BE2C (cell line): ENCODE measurements around the gene TRIM3.

Experiments used
- DNase-seq: peaks from one replicate; pipeline ENCODE4 v3.0.0-alpha.2; 2020
- H3K27me3 ChIP-seq: fragments of 250-450 bp; sonication (Bioruptor Pico); 2 replicates; pipeline ENCODE4 v1.5.1; 2020; ENCODE audit warnings: mild to moderate bottlenecking
- H3K36me3 ChIP-seq: fragments of 250-450 bp; sonication (Bioruptor Pico); 2 replicates; pipeline ENCODE4 v1.5.1; 2020; ENCODE audit warnings: mild to moderate bottlenecking
- H3K4me1 ChIP-seq: fragments of 250-450 bp; sonication (Bioruptor Pico); 2 replicates; pipeline ENCODE4 v1.5.1; 2020
- H3K4me3 ChIP-seq: 2 replicates; pipeline ENCODE4 v1.5.1; 2011; ENCODE audit warnings: low read depth, low read length
- H3K9me3 ChIP-seq: fragments of 250-450 bp; sonication (Bioruptor Pico); 2 replicates; pipeline ENCODE4 v1.5.1; 2020
- TF ChIP-seq, protein P1 (sequence below): IDR thresholded peaks from 2 replicates; pipeline ENCODE4 v1.5.1; 2012; ENCODE audit warnings: mild to moderate bottlenecking, low read depth, low read length

The TRIM3 gene

DNA sequence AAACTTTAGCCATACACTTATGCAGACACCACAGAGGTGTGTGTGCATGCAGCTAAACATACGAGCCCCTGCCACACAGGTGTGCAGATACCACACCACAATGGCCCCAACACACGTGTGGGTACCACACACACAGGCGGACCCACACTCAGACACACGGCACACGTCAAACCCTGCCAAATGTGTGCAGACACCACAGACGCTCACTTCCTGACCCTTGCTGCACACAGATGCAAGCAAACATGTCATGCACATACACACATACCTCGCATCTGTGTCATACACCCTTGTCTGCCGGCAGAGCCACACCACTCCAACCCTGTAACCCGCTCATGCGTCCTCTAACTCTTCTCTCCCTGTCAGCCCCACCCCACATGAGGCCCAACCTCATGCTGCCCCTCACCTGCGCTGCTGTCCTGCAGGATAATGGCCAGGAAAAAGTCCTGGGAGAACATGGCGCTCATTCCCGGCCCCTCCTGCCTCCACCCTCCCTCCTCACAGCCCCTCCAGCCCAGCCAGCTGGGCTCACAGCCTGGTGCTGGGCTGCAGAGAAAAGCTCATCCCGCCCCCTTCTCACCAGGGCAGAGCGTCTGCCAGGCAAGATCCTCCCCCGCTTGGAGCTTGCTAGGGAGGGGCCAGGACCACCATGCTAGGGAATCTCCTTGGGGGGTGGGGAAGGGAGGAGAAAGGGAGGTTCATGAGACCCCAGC lies 69.2 kb downstream of the TRIM3 start:
- H3K9me3 ChIP-seq: no peaks in the 10 kb centered on the region
- H3K36me3 ChIP-seq: no peaks in the 10 kb centered on the region
- no peak overlapping the region for H3K4me3 ChIP-seq
- DNase-seq: no peak
- no peaks in the 10 kb centered on the region for H3K4me1 ChIP-seq
- TF ChIP-seq, protein P1, sequence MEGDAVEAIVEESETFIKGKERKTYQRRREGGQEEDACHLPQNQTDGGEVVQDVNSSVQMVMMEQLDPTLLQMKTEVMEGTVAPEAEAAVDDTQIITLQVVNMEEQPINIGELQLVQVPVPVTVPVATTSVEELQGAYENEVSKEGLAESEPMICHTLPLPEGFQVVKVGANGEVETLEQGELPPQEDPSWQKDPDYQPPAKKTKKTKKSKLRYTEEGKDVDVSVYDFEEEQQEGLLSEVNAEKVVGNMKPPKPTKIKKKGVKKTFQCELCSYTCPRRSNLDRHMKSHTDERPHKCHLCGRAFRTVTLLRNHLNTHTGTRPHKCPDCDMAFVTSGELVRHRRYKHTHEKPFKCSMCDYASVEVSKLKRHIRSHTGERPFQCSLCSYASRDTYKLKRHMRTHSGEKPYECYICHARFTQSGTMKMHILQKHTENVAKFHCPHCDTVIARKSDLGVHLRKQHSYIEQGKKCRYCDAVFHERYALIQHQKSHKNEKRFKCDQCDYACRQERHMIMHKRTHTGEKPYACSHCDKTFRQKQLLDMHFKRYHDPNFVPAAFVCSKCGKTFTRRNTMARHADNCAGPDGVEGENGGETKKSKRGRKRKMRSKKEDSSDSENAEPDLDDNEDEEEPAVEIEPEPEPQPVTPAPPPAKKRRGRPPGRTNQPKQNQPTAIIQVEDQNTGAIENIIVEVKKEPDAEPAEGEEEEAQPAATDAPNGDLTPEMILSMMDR: no peak
- no peaks in the 10 kb centered on the region for H3K27me3 ChIP-seq

DNA sequence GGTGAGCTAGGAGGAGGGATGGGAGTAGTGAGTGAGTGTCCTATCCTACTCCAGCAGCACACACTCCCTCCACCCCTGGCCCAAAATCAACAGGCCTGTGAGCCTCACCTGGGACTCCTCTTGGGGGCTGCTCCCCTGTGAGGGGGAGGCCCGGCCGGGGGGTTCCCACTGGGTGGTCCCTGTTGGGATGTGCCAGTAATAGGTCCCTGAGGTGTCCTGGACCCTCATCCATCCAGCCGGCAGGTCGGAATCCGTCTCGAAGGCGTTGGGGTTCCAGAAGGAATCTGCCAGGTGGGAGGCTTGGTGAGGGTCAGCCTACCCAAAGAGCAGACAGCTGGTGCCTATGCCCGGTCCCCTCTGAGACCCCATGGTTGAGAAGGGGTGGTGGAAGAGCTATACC lies 70.2 kb downstream of the TRIM3 start:
- DNase-seq: no peak
- Histone ChIP-seq H3K9me3 (no peaks in the 10 kb centered on the region), H3K36me3 (no peaks in the 10 kb centered on the region), H3K27me3 (no peaks in the 10 kb centered on the region), H3K4me1 (no peaks in the 10 kb centered on the region), H3K4me3 (no peak overlapping the region)
- TF ChIP-seq, protein P1: no peak

DNA sequence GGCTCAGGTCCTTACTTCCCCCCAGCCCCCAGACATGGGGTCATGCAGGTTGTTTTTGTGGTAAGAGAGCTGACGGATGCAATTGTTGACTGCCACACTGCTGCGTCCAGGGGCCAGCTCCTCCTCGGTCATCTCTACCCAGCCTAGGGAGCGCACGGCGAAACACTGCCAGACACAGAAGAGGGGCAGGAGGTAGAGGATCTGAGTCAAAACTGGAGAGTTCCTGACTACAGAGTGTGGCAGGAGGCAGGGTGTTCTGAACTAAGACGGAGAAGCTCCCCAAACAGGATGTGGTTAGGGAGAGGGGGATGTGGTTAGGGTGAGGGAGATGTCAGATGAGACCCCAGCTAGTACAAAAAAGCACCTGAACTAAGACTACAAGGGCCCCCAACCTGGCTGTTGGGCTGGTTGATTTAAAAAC lies 71.2 kb downstream of the TRIM3 start:
- H3K4me3 ChIP-seq: no peak overlapping the region
- DNase-seq: no peak

DNA sequence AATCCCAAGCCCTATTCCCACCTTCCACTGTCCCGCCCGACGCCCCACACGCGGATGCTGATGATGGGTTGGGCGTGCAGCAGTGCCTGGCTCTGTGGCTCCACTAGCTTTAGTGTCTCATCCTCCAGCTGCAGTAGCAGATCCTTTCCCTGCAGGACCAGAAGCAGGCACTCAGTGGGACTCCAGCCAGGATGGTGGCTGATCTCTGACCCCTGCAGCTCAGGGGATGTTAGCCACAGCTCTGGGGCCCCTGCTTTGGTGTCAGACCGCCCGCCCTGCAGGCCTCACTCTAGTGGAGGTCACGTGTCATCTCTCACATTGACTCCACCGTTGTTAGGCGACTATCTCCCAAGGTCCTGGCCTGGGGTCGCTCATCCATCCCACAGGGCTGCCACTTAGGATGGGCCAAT lies 71.7 kb downstream of the TRIM3 start:
- no peaks in the 10 kb centered on the region for H3K4me1 ChIP-seq
- DNase-seq: no peak
- no peak overlapping the region for H3K4me3 ChIP-seq
- no peaks in the 10 kb centered on the region for H3K9me3 ChIP-seq
- H3K36me3 ChIP-seq: no peaks in the 10 kb centered on the region
- H3K27me3 ChIP-seq: no peaks in the 10 kb centered on the region
- TF ChIP-seq, protein P1: no peak

More for the DNA sequence above, 71.2 kb downstream of the TRIM3 start:
- H3K36me3 ChIP-seq: no peaks in the 10 kb centered on the region
- no peaks in the 10 kb centered on the region for H3K9me3 ChIP-seq
- no peaks in the 10 kb centered on the region for H3K27me3 ChIP-seq
- TF ChIP-seq, protein P1: no peak
- no peaks in the 10 kb centered on the region for H3K4me1 ChIP-seq

DNA sequence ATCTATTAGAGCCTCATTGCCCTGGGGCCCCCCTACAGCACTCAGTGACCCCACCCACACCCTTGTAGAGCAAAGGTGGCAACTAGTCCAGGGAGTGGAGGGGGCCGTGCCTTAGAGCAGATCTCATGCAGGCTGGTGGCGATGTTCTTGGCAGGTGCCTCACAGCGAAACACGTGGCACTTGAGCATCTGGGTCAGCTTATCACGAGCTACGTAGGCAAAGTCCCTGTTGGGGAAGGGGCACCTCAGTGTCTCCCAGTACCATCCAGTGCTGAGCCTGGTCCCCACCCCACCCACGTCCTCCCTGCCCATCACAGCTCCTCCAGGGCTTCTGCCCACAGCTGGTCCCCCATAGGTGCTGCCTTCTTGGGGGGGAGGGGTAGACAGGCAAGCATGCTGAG lies 72.3 kb downstream of the TRIM3 start:
- no peaks in the 10 kb centered on the region for H3K9me3 ChIP-seq
- no peak overlapping the region for H3K4me3 ChIP-seq
- no peaks in the 10 kb centered on the region for H3K36me3 ChIP-seq
- H3K27me3 ChIP-seq: no peaks in the 10 kb centered on the region
- TF ChIP-seq, protein P1: no peak
- no peaks in the 10 kb centered on the region for H3K4me1 ChIP-seq
- DNase-seq: no peak

DNA sequence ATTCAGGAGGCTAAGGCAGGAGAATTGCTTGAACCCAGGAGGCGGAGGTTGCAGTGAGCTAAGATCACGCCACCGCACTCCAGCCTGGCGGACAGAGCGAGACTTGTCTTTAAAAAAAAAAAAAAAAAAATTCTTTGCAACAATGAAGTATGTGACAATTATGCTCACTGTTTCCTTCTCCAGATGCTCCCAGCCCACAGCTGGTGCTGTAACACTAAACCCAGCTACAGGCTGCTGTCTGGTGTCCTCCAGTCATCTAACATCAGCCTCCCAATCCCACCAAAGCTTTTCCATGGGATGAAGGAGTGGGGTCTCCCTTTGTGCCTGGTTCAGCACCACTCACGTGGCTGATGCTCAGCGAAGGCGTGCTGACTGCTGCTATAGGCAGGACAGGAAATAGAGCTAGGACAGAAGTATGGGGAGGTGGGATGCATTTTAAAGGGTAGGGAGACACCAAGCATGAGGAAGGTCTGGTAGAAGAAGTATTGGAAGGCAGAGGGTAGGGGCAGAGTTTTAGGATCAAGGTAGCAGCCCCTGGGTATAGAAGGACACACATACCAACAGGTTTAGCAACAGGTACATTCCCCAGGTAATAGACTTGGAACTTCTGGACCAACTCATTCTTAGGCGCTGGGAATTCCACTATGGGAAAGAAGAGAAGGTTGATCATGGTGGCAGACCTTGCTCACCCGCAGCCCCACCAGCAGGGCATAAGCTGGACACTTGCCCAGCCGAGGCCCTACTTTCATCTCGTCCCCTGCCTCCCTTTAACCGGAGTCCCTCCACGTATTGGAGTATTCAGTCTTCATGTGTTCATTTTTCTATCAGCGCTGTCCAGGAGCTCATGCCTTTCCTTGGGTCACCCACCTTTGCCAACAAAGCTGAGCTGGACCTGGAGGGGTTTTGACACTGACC lies 73.1 kb downstream of the TRIM3 start:
- Histone ChIP-seq H3K4me1 (no peaks in the 10 kb centered on the region), H3K27me3 (no peaks in the 10 kb centered on the region), H3K9me3 (no peaks in the 10 kb centered on the region), H3K4me3 (no peak overlapping the region), H3K36me3 (no peaks in the 10 kb centered on the region)
- DNase-seq: no peak
- TF ChIP-seq, protein P1: no peak
